ENCODE measurements around the gene PHGDH.

DNA sequence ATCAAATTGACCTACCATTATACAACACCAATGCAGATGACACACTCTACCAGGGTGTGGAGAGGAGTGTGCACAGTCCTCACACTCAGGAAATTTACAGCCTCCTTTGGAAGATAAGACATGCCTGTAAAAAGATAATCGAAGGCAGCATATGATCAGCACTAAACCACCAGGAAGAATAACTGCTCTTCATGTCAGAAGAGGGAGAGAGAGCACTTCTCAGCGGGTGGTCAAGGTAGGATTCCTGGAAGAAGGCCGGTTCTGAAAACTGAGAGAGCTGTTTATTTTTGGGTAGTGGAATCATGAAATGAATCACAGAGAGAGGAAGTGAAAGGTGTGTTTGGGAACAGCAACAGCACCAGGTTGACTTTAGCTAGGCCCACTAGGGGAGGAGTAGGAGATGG is 49.7 kb upstream of the PHGDH start:
- TF ChIP-seq, protein P1, sequence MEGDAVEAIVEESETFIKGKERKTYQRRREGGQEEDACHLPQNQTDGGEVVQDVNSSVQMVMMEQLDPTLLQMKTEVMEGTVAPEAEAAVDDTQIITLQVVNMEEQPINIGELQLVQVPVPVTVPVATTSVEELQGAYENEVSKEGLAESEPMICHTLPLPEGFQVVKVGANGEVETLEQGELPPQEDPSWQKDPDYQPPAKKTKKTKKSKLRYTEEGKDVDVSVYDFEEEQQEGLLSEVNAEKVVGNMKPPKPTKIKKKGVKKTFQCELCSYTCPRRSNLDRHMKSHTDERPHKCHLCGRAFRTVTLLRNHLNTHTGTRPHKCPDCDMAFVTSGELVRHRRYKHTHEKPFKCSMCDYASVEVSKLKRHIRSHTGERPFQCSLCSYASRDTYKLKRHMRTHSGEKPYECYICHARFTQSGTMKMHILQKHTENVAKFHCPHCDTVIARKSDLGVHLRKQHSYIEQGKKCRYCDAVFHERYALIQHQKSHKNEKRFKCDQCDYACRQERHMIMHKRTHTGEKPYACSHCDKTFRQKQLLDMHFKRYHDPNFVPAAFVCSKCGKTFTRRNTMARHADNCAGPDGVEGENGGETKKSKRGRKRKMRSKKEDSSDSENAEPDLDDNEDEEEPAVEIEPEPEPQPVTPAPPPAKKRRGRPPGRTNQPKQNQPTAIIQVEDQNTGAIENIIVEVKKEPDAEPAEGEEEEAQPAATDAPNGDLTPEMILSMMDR (IDR thresholded peaks at IDR 0.05; ENCODE audit: low read length) = no peak
- no peak for TF ChIP-seq EZH2 (IDR thresholded peaks at IDR 0.05; ENCODE audit: borderline replicate concordance, low read length)

Data from OCI-LY1 (cell line).